ENCODE results near the gene TOR2A. TPM values are rescaled to one million over a fixed set of nuclear protein-coding genes. Genes with fewer than 3 reads are reported as not detected.
A peak's percentile ranks its signal among the peaks of the same experiment; 100 is the strongest.

Gene TOR2A
- total RNA-seq, 1 experiment from 2014 or later, result 8.4 TPM

DNA sequence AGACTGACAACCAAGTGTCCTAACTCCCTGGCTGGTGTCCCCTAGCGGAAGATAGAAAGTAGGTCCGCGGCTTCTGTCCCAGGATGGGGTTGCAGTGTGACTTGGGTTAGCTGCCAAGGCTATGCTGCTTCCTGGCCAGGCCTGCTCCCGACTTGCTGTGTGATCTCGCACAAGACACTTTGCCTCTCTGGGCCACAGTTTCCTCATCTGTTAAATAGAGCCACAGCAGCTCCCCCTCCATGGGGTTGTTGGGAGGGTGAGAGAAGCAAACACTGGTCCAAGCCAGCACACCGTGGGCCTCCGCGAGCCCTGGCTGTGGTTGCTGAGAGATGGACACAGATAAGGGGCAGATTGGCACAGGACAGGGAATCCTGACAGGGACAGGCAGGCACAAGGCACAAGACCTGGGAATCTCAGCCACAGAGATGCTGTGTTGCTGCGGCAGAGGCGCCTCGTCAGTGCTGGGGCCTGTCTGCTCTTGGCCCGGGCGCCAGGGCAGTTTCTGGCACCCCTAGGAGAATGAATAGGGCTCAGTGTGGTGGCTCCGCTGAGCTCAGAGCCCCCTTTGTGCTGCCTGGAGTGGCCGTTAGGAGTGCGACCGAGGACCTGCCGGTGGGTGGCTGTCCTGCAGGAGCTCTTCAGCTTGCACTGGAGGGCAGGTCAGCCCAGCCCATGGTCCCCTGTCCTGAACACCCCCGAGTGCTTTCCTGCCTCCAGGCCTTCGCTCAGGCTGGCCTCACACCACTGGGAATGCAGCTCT is 45.2 kb upstream of the TOR2A start:
- Mint-ChIP-seq H3K27me3 (ENCODE audit: insufficient read depth, unreplicated experiment) (no peaks in the 10 kb centered on the region), H3K4me3 (ENCODE audit: unreplicated experiment) (no peak overlapping the region), H3K36me3 (ENCODE audit: insufficient read depth, unreplicated experiment) (no peaks in the 10 kb centered on the region), H3K4me1 (ENCODE audit: insufficient read depth, unreplicated experiment) (no peaks in the 10 kb centered on the region), H3K9me3 (ENCODE audit: unreplicated experiment) (no peaks in the 10 kb centered on the region), H3K27ac (ENCODE audit: low read depth, unreplicated experiment) (no peak overlapping the region)
- TF ChIP-seq, protein P1, sequence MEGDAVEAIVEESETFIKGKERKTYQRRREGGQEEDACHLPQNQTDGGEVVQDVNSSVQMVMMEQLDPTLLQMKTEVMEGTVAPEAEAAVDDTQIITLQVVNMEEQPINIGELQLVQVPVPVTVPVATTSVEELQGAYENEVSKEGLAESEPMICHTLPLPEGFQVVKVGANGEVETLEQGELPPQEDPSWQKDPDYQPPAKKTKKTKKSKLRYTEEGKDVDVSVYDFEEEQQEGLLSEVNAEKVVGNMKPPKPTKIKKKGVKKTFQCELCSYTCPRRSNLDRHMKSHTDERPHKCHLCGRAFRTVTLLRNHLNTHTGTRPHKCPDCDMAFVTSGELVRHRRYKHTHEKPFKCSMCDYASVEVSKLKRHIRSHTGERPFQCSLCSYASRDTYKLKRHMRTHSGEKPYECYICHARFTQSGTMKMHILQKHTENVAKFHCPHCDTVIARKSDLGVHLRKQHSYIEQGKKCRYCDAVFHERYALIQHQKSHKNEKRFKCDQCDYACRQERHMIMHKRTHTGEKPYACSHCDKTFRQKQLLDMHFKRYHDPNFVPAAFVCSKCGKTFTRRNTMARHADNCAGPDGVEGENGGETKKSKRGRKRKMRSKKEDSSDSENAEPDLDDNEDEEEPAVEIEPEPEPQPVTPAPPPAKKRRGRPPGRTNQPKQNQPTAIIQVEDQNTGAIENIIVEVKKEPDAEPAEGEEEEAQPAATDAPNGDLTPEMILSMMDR (IDR thresholded peaks at IDR 0.05; ENCODE audit: unreplicated experiment), result no peak
- no TSS peak for BruUV-seq (replicated peaks)
- intact Hi-C loops (cut with micrococcal nuclease), result no loop called here
- ChIA-PET POLR2A (interaction anchor here (1.3 kb wide), 1 partner anchor 40 kb away, joined by 5 read pairs; no protein-coding TSS in a partner anchor), CTCF (interaction anchor here (0.6 to 4.0 kb wide), 4 partner anchors 45 to 190 kb away, joined by 3 to 16 read pairs (median 3); partner anchors contain the start of gene TOR2A)
- DNase-seq (ENCODE audit: unreplicated experiment), result no peak

DNA sequence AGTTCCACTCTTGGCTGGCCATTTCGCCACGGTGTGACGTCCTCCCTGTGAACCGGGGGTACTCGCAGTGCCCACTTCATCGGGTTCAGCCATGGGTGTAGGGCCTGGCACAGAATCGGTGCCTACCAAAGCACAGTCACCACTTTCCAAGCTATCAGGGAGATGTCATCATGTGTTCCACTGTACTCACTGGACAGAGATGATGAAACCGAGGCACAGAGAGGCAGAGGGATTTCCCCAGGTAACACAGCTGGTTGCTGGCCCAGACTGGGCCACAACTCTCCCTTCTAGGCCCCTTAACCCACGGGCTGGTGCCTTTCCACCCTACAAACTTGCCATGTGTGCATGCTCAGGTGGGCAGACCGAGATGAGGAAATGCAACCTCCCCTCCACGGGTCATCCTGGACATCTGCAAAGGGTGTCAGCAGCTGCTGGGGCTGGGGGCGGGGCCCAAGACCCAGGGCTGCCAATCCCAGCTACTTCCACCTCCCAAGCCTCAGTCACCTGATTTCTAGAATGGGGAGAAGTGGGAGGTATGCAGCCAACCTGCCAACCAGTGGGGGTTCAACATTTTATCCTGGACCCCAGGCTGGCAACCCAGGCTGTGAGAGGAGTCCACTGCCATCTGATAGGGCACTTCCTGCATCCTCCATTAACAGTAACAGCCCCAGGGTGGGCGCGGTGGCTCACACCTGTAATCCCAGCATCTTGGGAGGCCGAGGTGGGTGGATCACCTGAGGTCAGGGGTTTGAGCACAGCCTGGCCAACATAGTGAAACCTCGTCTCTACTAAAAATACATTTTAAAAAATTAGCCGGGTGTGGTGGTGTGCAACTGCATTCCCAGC is 44.3 kb upstream of the TOR2A start:
- POLR2A ChIA-PET, result interaction anchor here (0.8 kb wide), 1 partner anchor 39 kb away, joined by 3 read pairs; no protein-coding TSS in a partner anchor
- no peaks in the 10 kb centered on the region for H3K36me3 Mint-ChIP-seq (ENCODE audit: insufficient read depth, unreplicated experiment)
- peak; percentile 38 for DNase-seq (ENCODE audit: unreplicated experiment)
- CTCF ChIA-PET, result interaction anchor here (4.0 kb wide), 1 partner anchor 44 kb away, joined by 16 read pairs; the partner anchor contains the start of gene TOR2A
- H3K27me3 Mint-ChIP-seq (ENCODE audit: insufficient read depth, unreplicated experiment), result no peaks in the 10 kb centered on the region
- H3K4me1 Mint-ChIP-seq (ENCODE audit: insufficient read depth, unreplicated experiment), result no peaks in the 10 kb centered on the region
- TF ChIP-seq, protein P1 (IDR thresholded peaks at IDR 0.05; ENCODE audit: unreplicated experiment), result no peak
- no peak overlapping the region for H3K4me3 Mint-ChIP-seq (ENCODE audit: unreplicated experiment)
- H3K9me3 Mint-ChIP-seq (ENCODE audit: unreplicated experiment), result no peaks in the 10 kb centered on the region
- peak overlapping the region; percentile 31 for H3K27ac Mint-ChIP-seq (ENCODE audit: low read depth, unreplicated experiment)
- no TSS peak for BruUV-seq (replicated peaks)
- intact Hi-C loops (cut with micrococcal nuclease), result no loop called here

DNA sequence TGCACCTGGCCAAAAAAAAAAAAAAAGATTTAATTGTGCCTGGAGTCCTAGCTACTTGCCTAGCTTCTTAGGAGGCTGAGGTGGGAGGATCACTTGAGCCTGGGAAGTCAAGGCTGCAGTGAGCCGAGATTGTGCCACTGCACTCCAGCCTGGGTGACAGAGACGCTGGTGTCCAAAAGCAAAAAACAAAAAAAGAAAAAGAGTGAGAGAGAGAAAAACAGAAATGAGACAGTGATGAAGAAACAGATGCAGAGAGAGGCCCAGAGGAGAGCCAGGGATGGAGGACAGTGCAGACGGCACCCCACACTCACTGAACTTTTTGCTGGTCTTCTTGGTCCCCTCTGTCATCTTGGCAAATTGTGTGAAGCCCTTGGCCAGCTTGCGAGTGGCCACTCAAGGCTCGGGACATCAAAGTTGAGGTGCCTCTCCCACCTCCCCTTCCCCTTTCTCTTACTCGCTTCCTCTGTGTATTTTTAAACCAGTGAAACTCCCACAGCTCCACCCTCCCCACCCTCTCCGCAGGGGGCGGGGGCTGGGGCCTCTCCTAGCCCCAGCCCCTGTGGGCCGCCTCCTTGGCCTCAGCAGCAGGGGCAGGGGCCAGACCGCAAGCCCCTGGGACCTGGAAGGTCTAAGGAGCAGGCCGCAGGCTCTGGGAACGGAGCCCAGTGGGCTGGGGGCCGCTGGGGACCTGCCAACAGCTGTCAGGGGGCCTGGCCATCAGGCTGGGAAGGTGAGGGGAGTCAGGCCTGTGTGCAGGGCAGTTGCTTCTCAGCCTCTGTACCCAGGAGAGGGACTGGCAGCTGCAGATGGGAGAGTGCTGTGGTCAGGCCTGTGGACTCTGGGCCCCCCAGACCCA is 43.4 kb upstream of the TOR2A start, which contains the start of gene SH2D3C:
Gene SH2D3C (minus strand): TSS at position 387 of the 856 bp plus-strand sequence. CDS start 39 bp downstream, at position 348.
- TF ChIP-seq, protein P1 (IDR thresholded peaks at IDR 0.05; ENCODE audit: unreplicated experiment), result no peak
- Mint-ChIP-seq H3K27me3 (ENCODE audit: insufficient read depth, unreplicated experiment) (no peaks in the 10 kb centered on the region), H3K9me3 (ENCODE audit: unreplicated experiment) (no peaks in the 10 kb centered on the region), H3K4me3 (ENCODE audit: unreplicated experiment) (no peak within 1 kb of the TSS), H3K36me3 (ENCODE audit: insufficient read depth, unreplicated experiment) (no peaks in the 10 kb centered on the region), H3K4me1 (ENCODE audit: insufficient read depth, unreplicated experiment) (no peaks in the 10 kb centered on the region), H3K27ac (ENCODE audit: low read depth, unreplicated experiment) (peak within 1 kb of the TSS; percentile 59)
- intact Hi-C loops (cut with micrococcal nuclease), result no loop called here
- no TSS peak for BruUV-seq (replicated peaks)
- ChIA-PET CTCF (interaction anchor here (0.7 kb wide), 1 partner anchor 44 kb away, joined by 3 read pairs; no protein-coding TSS in a partner anchor), POLR2A (interaction anchor here (0.8 kb wide), 1 partner anchor 38 kb away, joined by 3 read pairs; no protein-coding TSS in a partner anchor)
- no peak for DNase-seq (ENCODE audit: unreplicated experiment)
